OCI-LY3 (cell line): Measurements from ENCODE around the gene SNAP47.

Source experiments
- H2AFZ ChIP-seq: fragments of 200-600, 300-600 bp; shearing (Covaris generic); 2 replicates; pipeline ENCODE4 v1.6.0; 2014; ENCODE audit warnings: antibody characterized with exemption, low read depth, low read length
- H3K27ac ChIP-seq: fragments of 200-600, 300-600 bp; sonication (generic); 2 replicates; pipeline ENCODE4 v1.5.1; 2014; ENCODE audit warnings: mild to moderate bottlenecking, low read length, moderate library complexity, mixed read lengths
- H3K27me3 ChIP-seq: fragments of 200-600, 300-600 bp; sonication (generic); 2 replicates; pipeline ENCODE4 v1.6.1; 2014; ENCODE audit warnings: low read depth, low read length, mixed read lengths
- H3K36me3 ChIP-seq: fragments of 200-600, 300-600 bp; sonication (generic); replicated peaks from 2 replicates; pipeline ENCODE3; 2014; ENCODE audit warnings: low read depth, low read length, mixed read lengths
- H3K4me1 ChIP-seq: fragments of 300-600, 200-600 bp; sonication (generic); 2 replicates; pipeline ENCODE4 v1.6.1; 2014; ENCODE audit warnings: low read length, mixed read lengths
- H3K4me2 ChIP-seq: fragments of 200-600, 300-600 bp; sonication (generic); 2 replicates; pipeline ENCODE4 v1.6.1; 2014; ENCODE audit warnings: low read length, mixed read lengths
- H3K4me3 ChIP-seq: fragments of 300-600, 200-600 bp; sonication (generic); 2 replicates; pipeline ENCODE4 v1.5.1; 2014; ENCODE audit warnings: antibody characterized with exemption, mild to moderate bottlenecking, low read length, moderate library complexity
- H3K79me2 ChIP-seq: fragments of 300-600, 200-600 bp; shearing (Covaris generic); 2 replicates; pipeline ENCODE4 v1.6.1; 2014; ENCODE audit warnings: mild to moderate bottlenecking, low read length, mixed read lengths
- H3K9ac ChIP-seq: fragments of 300-600, 200-600 bp; shearing (Covaris generic); 2 replicates; pipeline ENCODE4 v1.6.0; 2014; ENCODE audit warnings: mild to moderate bottlenecking, low read length, moderate library complexity
- H3K9me3 ChIP-seq: fragments of 200-600, 300-600 bp; shearing (Covaris generic); 2 replicates; pipeline ENCODE4 v1.6.1; 2014; ENCODE audit warnings: low read length, mixed read lengths; ENCODE audit not compliant: insufficient read depth
- H4K20me1 ChIP-seq: fragments of 200-600, 300-600 bp; sonication (generic); 2 replicates; pipeline ENCODE4 v1.6.1; 2016; ENCODE audit warnings: low read length, mixed read lengths; ENCODE audit not compliant: insufficient read depth
- CTCF ChIP-seq: fragments of 200-600, 300-600 bp; sonication (generic); IDR thresholded peaks from 2 replicates; pipeline ENCODE4 v1.5.1; 2014; ENCODE audit warnings: antibody characterized with exemption, low read length, low read depth
- EZH2phosphoT487 ChIP-seq: fragments of 200-600 bp; shearing (Covaris generic); IDR thresholded peaks from 2 replicates; pipeline ENCODE4 v1.6.1; 2018; ENCODE audit warnings: antibody characterized with exemption, mixed run types, low read depth

The SNAP47 gene

GRCh38 chr1:227762231-227762911 lies 27.1 kb downstream of the SNAP47 start:
- H3K4me1 ChIP-seq, result peaks cover 60% of the 10 kb centered on the region
- no peaks in the 10 kb centered on the region for H3K27me3 ChIP-seq
- peak overlapping the region; percentile 81 for H3K4me2 ChIP-seq
- H3K4me3 ChIP-seq, result peak overlapping the region; percentile 31
- H3K36me3 ChIP-seq, result peaks cover 82% of the 10 kb centered on the region
- no peak for TF ChIP-seq EZH2phosphoT487
- peak; percentile 95 for TF ChIP-seq CTCF
- peak overlapping the region; percentile 99 for H3K27ac ChIP-seq
- H3K9me3 ChIP-seq, result peaks cover 12% of the 10 kb centered on the region; the same call in 1 of the 2 replicates
- no peak overlapping the region for H2AFZ ChIP-seq
- peaks cover 4% of the 10 kb centered on the region; the same call in 1 of the 2 replicates for H4K20me1 ChIP-seq
- peaks cover 87% of the 10 kb centered on the region for H3K79me2 ChIP-seq
- H3K9ac ChIP-seq, result peak overlapping the region; percentile 82

GRCh38 chr1:227763246-227764018 lies 28.2 kb downstream of the SNAP47 start:
- peaks cover 83% of the 10 kb centered on the region for H3K79me2 ChIP-seq
- no peak for TF ChIP-seq EZH2phosphoT487
- no peak for TF ChIP-seq CTCF
- no peaks in the 10 kb centered on the region for H3K27me3 ChIP-seq
- no peak overlapping the region for H2AFZ ChIP-seq
- H3K9ac ChIP-seq, result peak overlapping the region; percentile 44; the same call in 1 of the 2 replicates
- peaks cover 7% of the 10 kb centered on the region; the same call in 1 of the 2 replicates for H4K20me1 ChIP-seq
- H3K36me3 ChIP-seq, result peaks cover 82% of the 10 kb centered on the region
- peak overlapping the region; percentile 99; the same call in 1 of the 2 replicates for H3K27ac ChIP-seq
- H3K4me1 ChIP-seq, result peaks cover 50% of the 10 kb centered on the region
- no peak overlapping the region for H3K4me2 ChIP-seq
- H3K4me3 ChIP-seq, result no peak overlapping the region
- H3K9me3 ChIP-seq, result peaks cover 12% of the 10 kb centered on the region; the same call in 1 of the 2 replicates

- peaks cover 8% of the 10 kb centered on the region; the same call in 1 of the 2 replicates for H3K9me3 ChIP-seq
- H3K79me2 ChIP-seq, result peaks cover 77% of the 10 kb centered on the region
- H3K4me2 ChIP-seq, result no peak overlapping the region
- H3K9ac ChIP-seq, result no peak overlapping the region
- H3K4me3 ChIP-seq, result no peak overlapping the region
- H3K36me3 ChIP-seq, result peaks cover 82% of the 10 kb centered on the region
- H3K4me1 ChIP-seq, result peaks cover 44% of the 10 kb centered on the region
- H3K27ac ChIP-seq, result no peak overlapping the region
- peaks cover 7% of the 10 kb centered on the region; the same call in 1 of the 2 replicates for H4K20me1 ChIP-seq
- no peak overlapping the region for H2AFZ ChIP-seq
- H3K27me3 ChIP-seq, result no peaks in the 10 kb centered on the region
- TF ChIP-seq CTCF (no peak), EZH2phosphoT487 (no peak)
These were observed 28.8 kb downstream of the SNAP47 start for GRCh38 chr1:227764019-227764391.
